Stimulated activated CD8-positive, alpha-beta memory T cell treated with anti-CD3 and anti-CD28 coated beads, Interleukin-7, amount 100 ng/mL, for 1 hour (primary cell): ENCODE results near the gene SPATA13.

Experiments used
- DNase-seq, 2 donors: peaks; one replicate each; pipeline ENCODE4 v3.0.0-alpha.2; 2020; ENCODE audit warnings: low read depth in 2 of 2

Gene SPATA13

DNA sequence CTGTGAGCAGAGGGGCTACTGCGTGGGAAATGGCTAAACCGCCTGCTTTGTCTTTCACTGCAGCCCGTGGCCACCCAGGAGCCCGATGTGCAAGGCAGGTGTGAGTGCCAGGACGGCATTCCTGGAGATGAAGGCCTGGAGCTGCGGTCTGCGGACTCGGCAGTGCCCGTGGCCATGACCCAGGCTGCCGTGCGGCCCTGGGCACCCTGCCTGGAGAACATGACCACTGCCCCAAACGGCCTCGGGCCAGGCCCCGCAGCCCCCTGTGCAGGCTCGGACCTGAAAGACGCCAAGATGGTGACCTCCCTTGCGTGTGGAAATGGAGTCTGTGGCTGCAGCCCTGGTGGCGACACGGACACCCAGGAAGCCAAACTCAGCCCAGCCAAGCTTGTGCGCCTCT lies 62.2 kb downstream of the SPATA13 start:
- no peak for DNase-seq

- no peak for DNase-seq
These were observed 63.1 kb downstream of the SPATA13 start for GRCh38 chr13:24223341-24224231.

DNA sequence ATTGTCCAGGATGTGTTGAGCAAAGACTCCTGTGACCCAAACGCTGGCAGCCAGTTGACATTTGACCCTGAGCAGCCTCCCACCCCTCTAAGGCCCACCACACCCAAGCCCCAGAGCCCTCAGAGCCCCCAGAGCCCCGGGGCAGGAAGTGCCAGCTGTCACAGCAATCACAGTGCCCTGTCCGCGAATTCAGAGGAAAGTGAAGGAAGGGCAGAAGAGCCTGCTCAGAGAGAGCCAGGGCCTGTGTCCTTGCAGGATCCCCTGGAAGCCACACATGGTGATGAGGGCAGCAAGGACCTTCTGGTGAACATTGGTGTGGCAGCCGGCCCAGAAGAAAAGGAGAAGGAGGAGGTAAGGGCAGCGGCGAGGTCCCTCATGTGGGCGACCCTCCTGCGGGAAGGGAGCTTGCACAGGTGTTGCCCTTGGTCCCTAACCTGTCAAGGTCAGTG lies 63.7 kb downstream of the SPATA13 start:
- no peak for DNase-seq

DNA sequence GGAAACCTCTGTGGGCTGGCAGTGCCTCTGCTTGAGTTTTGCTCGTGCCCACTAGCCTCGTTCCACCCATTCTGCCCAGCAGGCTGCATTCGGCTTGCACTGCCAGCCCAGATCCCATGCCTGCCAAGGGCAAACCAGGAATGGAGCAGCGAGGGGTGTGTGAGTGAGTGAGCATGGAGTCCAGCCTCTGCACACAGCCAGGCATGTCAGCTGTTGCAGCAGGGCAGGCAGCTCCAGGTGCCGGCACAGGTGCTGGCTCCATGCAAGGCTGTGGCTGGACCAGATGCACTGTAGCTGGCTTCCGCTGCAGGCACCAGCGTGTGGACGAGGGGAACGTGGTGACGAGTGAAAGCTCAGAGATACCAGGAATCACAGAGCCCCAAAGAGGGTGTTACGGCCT lies 64.5 kb downstream of the SPATA13 start:
- DNase-seq: no peak

- no peak for DNase-seq
These were observed 65.4 kb downstream of the SPATA13 start for GRCh38 chr13:24225930-24226329.

DNA sequence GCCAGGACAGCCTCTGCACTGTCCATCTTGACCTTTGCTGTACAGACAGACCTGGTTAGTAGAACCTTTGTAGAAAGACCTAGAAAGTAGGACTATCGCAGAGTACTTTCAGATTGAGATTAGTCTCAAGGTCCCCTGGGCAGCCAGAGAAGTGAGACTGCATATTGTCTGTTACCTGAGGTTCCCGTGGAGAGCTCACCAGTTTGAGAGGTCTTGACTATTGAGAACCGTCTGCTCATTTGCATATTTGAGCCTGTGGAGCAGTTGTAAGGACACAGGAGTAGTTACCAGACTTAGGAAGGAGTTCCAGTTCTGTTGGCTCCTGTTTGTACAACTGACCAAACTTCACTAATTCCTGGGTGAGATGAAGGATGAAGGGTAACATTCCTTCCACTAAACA lies 66.2 kb downstream of the SPATA13 start:
- no peak for DNase-seq

GRCh38 chr13:24228852-24229458 lies 68.4 kb downstream of the SPATA13 start:
- DNase-seq: no peak

GRCh38 chr13:24230428-24231072 lies 70.0 kb downstream of the SPATA13 start:
- no peak for DNase-seq

DNA sequence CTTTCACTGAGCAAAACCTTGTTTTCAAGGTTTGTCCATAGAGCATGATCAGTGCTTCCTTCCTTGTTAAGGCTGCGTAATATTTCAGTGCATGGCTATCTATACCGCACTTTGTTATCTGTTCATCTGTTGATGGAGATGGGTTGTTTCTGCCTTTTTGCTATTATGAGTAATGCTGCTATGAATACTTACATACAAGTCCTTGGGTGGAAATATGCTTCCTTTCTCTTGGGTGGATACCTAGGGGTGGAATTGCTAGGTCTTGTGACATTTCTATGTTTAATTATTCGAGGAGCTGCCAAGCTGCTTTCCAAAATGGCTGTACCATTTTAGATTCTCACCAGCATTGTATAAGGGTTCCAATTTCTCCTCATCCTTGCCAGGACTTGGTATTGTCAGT lies 70.9 kb downstream of the SPATA13 start:
- no peak for DNase-seq

- DNase-seq: no peak
These were observed 71.5 kb downstream of the SPATA13 start for GRCh38 chr13:24232037-24232436.

- no peak for DNase-seq
These were observed 72.0 kb downstream of the SPATA13 start for GRCh38 chr13:24232474-24232873.

DNA sequence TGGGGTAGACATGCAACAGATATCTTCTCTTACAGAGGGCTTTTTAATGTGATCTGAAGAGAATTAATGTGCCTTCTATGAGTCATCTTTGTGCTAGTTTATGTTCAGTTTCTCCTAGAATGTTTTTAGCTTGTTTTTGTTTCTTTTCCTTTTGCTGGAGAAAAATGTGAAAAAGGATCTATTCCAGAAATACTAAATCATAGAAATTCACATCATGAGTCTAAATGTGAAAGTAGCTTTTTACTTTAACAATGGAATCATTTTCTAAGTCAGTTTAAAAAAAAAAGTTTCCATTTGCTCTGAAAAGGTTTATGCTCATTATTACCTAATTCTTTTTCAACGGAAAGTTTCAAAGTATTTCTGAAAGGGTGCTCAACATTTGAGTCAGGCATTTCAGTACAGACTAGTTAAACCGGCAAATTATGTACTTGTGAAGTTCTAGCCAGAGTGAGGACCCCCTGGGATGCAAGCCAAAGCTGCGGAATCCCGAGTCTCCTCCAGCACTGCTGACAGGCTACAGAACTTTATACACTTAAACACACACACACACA lies 72.9 kb downstream of the SPATA13 start:
- DNase-seq: no peak

- DNase-seq: no peak
These were observed 73.8 kb downstream of the SPATA13 start for GRCh38 chr13:24234200-24234915.

- no peak for DNase-seq
These were observed 76.8 kb downstream of the SPATA13 start for GRCh38 chr13:24237356-24237755.

GRCh38 chr13:24241336-24241735 lies 80.8 kb downstream of the SPATA13 start:
- no peak for DNase-seq

DNA sequence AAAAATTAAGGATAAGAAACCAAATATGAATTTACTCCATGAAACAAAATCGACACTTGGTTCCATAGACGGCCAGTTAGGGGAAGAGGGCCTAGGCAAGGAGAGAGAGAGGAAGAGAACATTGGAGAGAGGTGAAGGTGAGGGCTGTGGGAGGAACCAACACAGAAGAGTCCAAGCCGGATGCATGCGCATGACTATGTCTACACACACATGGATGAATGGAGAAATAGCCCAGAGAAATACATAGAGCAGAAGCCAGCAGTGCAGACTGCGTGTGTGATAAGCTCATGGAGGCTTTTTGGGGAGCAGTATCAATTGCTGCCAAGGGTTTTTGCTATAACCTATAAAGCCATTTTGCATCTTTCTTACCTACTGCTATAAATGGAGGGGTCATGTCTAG lies 81.6 kb downstream of the SPATA13 start:
- DNase-seq: no peak

GRCh38 chr13:24243302-24243701 lies 82.8 kb downstream of the SPATA13 start:
- no peak for DNase-seq

GRCh38 chr13:24244802-24245201 lies 84.3 kb downstream of the SPATA13 start:
- no peak for DNase-seq

DNA sequence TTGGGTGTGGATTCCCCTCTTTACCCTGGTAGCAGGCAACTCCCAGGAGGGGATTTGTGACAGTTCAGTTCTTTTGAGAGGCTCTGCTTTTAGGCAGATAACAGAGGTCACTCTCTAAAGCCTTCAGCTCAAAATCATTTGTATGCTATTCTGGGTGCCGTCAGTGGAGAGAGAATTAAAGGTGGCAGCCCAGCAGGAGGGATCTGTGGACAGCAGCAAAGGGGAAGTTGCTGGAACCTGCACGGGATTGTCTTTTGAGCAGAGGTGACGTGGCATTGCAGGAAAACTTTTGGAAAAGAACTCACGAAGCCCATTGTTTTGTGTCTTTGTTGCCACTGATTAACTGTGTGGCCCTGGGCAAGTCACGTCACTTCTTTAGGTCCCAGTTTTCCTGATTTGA lies 86.5 kb downstream of the SPATA13 start:
- no peak for DNase-seq

- DNase-seq: no peak
These were observed 89.1 kb downstream of the SPATA13 start for GRCh38 chr13:24249624-24250023.

GRCh38 chr13:24250376-24251057 lies 90.0 kb downstream of the SPATA13 start:
- no peak for DNase-seq
